HG02678 (cell line): ENCODE data around the gene ALDH1L1.

Experiments used
- ATAC-seq: cut with Tn5 transposase; IDR thresholded peaks from one replicate; pipeline ENCODE4 v1.9.1; 2021; ENCODE audit warnings: mild to moderate bottlenecking, moderate library complexity; ENCODE audit not compliant: unreplicated experiment

Gene ALDH1L1

DNA sequence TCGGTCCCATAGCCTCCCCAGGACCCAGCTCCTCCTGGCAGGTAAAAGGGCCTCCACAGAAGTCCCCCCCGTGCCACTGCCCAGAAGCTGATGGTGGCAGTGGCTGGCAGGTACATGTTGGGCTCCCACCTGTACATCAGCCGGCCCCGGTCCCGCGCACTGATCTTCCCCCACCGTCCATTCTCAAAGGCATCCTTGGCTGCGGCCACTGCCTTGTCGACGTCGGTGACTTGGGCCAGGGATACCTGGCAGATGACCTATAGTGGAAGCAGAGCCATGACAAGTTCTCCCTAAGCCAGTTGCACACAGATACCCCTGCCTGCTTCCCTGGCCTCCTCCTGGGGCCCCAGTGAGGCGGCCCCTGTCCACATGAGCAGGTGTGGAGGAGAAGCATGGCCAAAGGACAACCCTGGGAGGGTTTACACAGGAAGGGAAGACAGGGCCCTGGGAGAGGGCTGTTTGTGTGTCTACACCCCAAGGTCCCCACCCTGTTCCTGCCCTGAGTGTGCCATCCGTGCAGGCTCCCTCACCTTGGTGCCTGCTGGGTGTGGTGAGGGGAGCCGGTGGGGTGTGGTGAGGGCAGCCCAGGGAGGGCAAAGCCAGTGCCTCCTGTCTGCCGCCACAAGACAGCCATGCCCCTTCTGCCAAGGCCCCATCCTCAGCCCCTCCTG, 44.8 kb downstream of the ALDH1L1 start:
- no peak for ATAC-seq

DNA sequence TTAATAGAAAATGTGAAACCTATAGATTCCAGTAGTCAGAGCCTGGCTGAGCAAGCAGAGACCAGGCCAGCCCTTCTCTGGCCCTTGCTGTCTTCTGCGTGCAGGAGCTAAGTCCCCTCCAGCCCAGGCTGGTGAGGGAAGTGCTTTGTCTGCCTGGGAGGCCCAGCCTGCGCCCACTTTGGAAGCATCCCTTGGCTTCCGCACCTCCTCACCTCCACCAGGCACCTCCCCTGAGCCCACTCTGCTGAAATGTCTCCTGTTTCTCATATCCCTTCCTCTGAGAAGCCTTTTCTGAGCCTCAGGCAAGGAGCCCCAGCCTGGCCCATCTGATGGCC, 45.3 kb downstream of the ALDH1L1 start:
- ATAC-seq = no peak

DNA sequence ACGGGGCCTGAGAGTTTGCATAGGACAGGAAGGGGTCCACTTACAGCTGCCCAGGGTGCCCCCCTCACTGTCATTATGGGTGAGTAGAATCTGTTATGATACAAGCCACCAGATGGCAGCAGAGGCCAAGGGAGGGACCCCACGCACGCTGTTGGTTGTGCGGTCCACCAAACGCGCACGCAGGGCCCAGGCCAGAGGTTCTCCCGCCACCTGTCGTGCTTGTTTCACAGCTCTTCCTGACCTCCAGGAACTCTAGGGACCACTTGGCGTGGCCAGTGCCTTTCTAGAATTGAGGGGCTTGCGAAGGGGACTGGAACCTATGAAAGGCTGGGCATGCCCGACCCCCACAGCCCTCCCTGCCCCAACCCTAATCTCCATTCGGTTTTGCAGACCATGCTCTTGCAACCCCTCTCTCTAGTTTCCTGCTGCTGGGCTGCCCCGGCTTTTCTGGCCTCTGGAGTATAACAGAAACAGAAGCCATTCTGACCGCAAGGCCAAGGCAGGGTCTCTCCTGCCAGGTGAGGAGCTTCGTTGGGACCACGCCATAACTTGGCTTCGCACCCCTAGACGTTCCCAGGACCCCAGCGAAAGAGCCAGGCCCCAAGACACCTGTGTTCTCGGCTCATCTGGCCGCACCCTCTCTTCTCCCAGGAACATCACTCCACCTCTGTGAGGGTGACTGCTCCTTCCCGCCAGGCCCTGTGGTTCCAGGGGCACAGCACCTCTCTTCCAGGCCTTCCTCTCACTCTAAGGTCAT, 46.0 kb downstream of the ALDH1L1 start:
- ATAC-seq = no peak

DNA sequence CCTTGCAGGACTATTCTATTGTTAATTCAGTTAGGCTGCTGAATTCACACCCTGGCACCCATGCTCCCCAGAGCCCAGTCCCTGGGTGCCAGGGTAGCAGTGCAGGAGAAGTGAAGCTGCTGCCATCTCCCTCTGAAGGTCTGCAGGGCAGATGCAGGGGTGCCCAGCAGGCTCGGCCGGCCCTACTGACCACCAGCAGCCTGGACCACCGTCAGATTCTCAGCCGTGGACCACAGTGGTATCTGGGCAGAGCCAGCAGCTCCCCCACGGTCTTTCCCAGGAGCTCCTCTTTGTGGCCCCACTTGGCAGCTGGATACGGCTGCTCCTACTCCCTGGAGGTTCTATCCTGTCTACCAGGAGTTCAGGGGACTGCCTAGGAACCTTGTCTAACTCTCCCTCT, 46.8 kb downstream of the ALDH1L1 start:
- no peak for ATAC-seq

DNA sequence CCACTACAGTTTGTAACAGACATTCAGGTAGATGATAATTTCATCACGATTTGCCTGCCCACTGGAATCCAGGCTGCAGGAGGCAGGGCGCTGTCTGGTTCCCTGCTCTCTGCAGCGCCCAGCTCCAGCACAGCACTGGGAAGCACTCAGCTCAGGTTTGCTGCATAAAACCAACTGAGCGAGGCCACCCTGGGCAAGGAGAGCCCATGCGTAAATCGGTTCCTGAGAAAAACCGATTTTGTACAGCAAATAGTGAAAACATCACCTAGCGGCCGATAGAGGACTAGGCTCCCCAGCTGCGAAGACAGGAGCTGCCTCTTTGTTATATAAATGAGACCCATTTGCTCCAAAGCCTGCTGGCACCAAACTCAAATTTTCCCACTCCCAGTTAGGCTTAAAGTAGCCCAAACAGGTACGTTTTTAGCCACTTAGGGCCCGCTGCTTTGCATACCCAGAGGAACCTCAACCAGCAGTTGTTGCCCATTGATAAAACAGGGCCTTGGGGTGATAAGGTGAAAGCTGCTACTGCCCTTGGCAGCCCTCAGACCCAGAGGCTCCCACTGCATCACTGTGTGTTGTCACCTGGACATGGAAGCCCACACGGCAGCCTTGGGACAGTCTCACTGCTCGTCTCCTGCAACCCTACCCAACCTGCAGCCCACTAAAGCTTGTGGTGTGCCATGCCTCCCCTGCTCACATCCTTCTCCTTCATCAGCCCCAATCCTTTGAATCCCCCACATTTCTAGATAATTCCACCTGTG, 47.5 kb downstream of the ALDH1L1 start:
- no peak for ATAC-seq

DNA sequence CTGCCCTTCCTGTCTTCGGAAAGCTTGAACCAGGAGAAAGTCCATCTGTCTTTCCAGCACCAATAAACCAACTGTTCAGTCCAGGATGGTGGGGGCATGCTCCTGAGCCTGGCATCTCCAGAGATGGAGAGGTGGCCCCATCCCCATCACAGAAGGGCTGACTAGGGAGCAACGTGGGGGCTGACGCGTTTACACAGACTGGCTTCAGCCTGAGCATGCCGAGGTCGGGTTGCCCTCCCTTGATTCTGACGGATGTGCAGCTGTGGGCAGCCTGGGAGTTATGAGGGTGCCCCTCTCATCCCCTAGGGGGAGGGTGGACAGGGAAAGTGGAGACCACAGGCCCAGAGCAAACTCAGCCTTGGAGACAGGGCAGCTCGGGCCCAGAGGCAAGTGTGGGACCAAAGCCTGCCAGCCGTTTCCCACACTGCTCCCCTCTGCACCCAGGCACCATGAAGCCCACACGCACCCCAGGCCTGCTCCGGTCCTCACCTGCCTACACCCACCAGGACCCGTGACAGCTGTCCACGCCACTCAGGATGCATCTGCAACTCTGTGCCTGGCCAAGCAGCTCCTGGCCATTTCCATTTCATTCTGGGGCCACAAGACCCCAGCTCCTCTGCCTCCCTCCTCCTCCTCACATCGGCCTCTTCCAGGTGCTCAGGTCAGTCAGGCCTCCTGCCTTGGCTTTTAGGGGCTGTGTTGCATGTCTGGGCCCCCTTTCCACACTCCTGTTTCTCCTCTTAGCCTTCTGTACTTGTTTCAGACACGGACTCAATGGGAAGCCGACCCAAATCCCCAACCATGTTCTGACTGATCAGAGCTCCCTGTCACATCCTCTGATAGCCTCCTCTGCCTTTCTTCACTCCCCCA, 48.3 kb downstream of the ALDH1L1 start:
- no peak for ATAC-seq

DNA sequence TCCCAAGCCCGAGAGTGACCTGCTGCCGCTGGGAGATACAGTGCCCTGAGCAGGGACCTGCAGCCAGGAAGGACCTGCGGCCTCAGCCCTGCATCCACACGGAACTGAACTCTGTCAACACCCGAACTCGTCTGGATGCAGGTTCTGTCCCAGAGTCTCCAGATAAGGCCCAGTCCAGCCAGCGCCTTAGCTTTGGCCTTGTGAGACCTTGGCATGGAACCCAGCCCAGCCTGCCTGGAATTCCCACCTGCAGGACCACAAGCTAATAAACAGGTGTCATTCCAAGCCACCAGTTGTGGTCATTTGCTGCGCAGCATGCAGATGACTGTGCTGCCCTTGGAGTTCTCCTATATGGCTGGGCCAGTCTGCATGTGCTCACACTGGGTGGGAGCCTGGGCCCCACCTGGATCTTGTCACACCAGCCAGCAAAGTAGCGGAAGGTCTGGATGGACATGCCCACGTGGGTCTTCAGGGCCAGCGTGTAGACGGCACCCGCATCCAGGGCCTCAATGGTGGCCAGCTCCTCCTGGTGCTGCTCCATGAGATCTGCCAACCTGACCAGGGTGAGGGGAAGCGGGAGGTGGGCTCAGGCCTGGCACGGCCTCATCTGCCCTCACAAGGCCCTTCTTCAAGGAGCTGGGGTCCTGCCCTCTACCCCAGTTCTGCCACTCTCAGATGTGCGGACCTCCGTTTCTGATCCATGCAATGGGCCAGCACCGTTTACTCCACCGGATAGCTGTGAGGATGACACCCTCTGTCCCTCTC, 49.2 kb downstream of the ALDH1L1 start:
- no peak for ATAC-seq

DNA sequence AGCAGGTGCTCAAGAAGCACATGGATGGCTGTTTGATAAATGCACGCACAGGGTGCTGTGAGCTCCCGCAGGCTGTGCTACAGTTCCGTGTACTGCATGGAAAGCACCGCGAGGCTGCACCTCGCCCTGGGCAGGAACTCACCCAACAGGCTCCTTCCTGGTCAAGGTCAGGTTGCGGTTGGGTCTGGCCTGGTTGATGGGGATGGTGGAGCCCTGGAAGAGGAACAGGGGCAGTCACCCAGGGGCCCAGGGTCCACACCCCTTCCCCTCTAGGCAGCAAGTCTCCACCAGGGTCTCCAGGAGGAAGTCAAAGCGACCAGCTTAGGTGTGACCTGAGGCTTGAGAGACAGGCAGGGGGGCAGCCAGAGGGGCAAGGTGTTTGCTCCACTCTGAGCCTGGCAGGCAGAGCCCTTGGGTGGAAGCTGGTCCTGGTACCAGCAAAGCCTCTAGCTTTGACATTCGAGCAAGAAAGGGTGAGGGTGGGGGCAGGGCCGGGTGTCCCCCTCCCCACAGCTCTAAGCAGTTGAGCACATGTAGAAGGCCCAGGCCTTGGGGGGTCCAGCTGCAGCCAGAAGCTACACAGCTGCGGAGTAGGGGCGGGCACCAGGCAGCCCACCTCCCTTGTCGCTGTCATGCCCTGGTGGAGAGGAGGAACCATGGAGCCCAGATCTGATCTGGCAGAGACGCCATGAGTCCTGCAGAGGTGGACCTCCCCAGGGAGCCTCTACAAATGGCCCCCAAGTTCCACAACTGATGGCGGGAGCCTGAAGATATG, 50.1 kb downstream of the ALDH1L1 start:
- ATAC-seq = no peak

DNA sequence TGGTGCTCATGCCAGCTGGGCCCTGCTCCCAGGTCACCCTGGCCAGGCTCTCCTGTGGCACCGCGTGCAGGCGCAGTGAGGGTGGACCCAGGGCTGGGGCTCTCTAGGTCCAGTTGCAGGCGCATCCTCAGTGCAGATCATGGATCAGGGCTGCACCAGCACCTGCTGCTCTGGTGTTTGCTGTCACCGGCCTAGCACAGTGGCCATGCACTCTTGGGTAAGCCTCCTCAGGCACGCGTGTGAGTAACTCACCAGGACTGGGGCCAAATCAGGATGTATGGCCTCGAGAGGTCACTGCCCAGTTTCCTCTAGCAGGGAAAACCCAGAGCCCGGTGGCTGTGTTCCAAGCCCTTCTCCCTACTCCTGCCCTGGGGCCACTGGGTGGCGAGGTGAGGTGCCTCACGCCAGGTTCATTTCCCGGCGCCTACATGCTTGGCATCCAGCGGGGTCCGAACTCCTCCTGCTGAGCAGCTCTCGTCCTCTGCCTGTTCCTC, 50.9 kb downstream of the ALDH1L1 start:
- ATAC-seq = no peak

DNA sequence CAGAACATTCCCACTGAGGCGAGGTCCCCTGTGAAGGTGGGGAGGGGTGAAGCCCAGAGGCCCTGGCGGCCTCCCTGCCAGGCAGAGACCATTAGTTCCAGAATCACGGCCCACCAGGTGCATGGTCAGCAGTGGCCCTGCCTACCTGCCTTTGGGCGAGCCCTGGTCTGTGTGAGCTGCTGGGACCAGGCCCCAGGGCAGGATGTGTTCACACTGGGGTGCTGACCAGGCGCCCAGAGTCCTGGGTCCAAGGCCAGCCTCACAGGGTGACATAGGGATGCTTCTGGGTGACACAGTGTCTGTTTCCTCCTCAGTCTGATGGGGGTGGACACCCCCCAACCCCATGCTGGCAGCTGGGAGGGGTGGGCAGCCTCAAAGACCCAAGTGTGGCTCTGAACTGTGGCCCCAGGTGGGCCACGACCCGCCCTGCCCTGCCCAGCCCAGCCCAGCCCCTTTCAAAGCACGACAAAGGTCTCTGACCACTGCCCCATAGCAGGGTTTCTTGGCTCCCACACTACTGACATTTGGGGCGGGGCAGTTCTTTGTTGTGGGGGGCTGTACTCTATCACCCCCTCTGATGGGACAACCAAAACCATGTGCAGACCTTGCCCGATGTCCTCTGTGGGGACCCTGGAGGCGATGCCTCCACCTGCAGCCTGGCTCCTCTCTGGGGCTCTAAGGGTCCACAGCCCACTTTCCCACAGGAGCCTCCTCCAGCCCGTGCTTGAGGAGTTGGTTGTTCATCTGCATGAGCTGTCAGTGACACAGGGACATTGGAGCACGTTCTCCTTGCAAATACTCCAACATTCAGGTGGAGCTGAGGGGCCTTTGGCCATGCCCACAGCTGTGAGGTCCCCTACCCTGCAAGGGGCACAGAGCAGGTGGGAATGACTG, 51.6 kb downstream of the ALDH1L1 start:
- ATAC-seq = no peak

DNA sequence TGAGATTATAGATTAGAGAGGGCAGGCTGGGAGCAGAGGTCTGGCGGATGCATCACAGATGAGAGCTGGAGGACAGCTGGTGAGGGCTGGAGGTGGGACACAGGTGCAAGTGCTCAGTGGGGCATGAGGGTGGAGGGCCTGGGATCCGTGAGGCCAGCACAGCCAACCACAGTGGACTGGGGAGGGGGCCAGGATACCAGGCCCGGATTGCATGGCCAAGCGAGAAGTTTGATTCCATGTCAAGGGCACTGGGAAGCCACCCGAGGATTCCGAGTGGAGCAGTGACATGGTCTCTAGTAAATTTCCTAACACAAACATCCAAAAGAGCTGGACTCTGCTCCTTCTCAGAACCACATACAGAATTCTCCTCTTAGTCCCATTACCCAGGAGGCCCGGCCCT, 52.5 kb downstream of the ALDH1L1 start:
- no peak for ATAC-seq

DNA sequence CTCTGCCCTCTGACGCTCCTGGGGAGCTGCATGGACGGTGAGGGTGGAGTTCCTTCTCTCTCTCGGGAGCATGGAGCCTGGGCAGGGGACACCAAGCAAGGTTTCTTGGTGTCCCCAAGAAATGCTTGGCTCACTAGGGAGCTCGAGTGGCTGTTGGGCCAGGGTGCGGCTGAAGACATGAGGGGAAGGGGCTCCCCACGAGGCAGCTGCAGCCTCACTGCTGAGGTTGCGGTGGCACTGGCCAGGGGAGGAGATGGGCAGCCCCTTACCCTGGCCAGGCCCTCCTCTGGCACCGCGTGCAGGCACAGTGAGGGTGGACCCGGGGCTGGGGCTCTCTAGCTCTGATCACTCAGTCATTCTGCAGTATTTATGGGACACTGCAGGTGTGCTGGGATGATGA, 52.9 kb downstream of the ALDH1L1 start:
- ATAC-seq = no peak

DNA sequence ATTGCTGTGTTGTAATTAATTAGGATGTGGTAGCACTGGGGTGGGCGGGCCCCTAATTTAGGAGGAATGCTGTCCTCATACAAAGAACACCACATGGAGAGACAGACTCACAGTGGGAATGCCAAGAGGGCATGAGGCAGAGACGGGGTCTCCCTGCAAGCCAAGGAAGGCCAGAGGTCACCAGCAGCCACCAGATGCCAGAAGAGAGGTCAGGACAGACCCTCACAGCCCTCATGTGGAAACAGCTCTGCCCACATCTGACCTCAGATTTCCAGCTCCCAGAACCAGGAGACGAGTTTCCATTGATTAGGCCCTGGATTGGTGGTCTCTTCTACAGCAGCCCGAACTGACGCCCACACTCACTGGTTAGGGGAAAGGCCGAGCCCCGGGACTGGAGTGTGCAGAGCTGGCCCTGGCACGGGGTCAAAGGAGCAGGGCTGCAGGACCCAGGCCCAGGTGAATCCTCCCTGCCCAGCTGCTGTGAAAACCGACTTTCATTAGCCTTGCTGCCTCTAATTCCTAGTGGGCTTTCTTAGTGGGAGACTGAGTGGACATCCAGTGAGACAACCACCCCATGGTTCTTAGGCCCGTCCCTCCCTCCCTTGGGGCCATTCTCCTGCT, 53.5 kb downstream of the ALDH1L1 start:
- no peak for ATAC-seq

DNA sequence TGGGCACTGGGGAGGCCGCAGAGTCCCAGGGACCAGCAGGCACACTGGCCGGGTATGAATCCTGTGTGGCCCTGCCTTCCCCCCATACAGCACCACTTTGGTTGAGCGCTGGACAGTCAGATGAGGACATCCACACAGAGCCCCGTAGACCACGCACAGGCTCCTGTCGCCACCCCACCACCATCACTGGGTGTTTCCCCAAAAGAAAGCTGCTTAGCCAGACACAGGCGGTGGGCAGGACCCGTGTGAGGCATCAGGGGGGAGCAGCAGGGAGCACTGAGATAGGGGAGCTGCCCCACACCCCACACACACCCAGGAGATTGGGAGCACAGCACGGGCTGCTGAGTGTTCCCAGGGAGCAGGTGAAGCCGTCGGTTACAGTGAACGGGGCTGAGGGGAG, 54.1 kb downstream of the ALDH1L1 start:
- ATAC-seq = no peak

DNA sequence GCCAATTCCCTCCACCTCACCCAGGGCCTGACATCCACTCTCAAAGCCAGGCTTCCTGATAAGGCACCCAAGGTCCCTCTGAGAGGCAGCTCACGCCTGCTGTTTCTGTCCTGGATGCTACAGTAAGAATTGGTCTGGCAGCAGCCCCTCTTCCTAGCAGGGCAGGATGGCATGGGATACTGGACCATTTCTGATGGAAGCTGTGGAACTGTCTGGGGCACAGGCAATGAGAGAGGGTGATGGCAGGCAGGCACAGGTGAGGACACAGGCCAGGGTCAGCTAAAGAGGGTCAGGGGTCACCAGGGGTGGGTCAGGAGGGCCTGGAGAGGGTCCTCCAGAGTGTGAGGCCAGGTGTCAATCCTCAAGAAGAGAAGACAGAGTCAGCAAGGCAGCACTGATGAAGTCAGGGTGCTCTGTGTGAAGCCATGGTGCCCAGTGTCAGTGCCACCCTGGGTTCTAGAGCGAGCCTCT, 54.6 kb downstream of the ALDH1L1 start:
- ATAC-seq = no peak

DNA sequence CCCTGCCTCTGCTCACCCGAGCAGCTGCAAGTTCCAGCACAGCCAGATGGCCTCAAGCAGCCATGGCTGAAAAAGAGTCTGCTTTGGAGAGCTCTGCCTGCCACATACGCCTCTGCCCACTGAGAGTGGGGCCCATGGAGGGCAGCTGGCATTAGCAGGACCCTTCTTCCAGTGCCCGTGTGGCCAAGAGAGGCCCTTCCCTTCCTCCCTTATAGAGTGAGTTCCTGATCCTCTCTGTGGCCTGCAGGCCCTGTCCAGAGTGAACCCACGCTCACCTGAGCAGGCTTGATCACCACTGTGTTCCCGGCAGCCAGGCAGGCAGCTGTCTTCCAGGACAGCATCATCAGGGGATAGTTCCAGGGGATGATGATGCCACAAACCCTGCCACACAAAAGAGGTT, 55.0 kb downstream of the ALDH1L1 start:
- ATAC-seq = no peak

DNA sequence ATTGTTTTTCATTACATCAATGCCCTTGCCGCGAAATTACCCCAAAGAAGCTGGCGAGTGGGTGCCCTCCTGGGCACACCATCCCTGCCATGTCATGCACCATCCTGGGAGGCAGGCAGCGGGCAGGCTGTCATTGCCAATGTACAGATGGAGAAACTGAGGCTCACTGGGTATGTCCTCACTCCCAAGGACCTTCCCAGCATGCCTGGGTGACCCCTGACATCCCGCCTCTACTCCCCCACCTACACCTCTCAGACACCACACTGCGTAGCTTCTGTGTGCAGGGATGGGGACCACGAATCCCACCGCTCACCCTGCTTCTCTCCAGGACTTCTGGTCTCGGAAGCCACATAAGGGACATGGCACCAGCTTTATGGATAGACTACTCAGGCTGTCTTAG, 55.5 kb downstream of the ALDH1L1 start:
- ATAC-seq = no peak
